CD4-positive, alpha-beta T cell treated with Interleukin-2 at 100 ng/mL for 4 hours (primary cell): Measurements from ENCODE around the gene HARBI1.

Source experiments
- DNase-seq: peaks from one replicate; pipeline ENCODE4 v3.0.0-alpha.2; 2020; ENCODE audit warnings: low spot score

HARBI1 gene

DNA sequence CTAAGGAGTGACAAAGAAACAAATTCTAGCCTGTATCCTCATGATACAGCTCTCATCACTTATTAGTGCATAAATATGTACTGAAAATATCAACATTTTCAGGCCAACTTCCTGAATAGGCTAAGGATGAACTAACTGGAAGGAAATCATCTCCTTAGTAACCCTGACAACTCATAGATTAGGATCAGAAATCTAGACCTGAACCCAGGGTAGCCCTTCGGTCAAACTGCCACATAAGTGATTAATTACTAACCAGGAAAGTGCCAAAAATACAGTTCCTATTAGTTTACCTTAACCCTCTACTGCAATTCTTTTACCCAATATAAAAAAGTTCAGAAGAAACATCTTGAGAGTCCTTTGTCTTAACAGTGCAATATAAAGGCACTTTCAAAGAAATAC, 63.2 kb downstream of the HARBI1 start:
- no peak for DNase-seq
